Ascending aorta (tissue), 2 donors: Measurements from ENCODE around the gene SNX21. TPM values are rescaled to one million over a fixed set of nuclear protein-coding genes. Genes with fewer than 3 reads are reported as not detected.

Experiments
- DNase-seq, 2 donors: peaks; one replicate each; pipeline ENCODE4 v3.0.0-alpha.2; 2019; ENCODE audit warnings: low spot score in 2 of 2
- H3K27ac ChIP-seq, 2 donors: fragments of 200-600 bp; sonication (generic); one replicate each; pipeline ENCODE4 v1.5.1; 2016 to 2017; ENCODE audit warnings: mild to moderate bottlenecking in 1 of 2
- H3K27me3 ChIP-seq: fragments of 200-600 bp; sonication (generic); one replicate; pipeline ENCODE4 v1.5.1; 2017
- H3K36me3 ChIP-seq, 2 donors: fragments of 200-600 bp; sonication (generic); one replicate each; pipeline ENCODE4 v1.5.1; 2016
- H3K4me1 ChIP-seq, 2 donors: fragments of 200-600 bp; sonication (generic); one replicate each; pipeline ENCODE4 v1.5.1; 2016 to 2017; ENCODE audit warnings: mild to moderate bottlenecking in 1 of 2
- H3K4me3 ChIP-seq, 2 donors: fragments of 200-600 bp; sonication (generic); one replicate each; pipeline ENCODE4 v1.5.1; 2016 to 2017; ENCODE audit warnings: mild to moderate bottlenecking in 1 of 2
- H3K9me3 ChIP-seq, 2 donors: fragments of 200-600 bp; sonication (generic); one replicate each; pipeline ENCODE4 v1.5.1; 2016
- CTCF ChIP-seq, 3 experiments: fragments of 200-600 bp in 2 of 3; fragments of 450-650 bp in 1 of 3; sonication (generic) in 2 of 3; IDR thresholded peaks; one replicate each; pipeline ENCODE4 v1.5.1; 2016 to 2019; ENCODE audit warnings: antibody characterized with exemption in 3 of 3, mild to moderate bottlenecking in 1 of 3, moderate library complexity in 1 of 3
- intact Hi-C: fragments of 100-400 bp; cut with DNase I; formaldehyde crosslinking; loops from one replicate; pipeline ENCODE4 v1.15.1; 2023
- total RNA-seq: library from RNA; depleted of rRNA; stranded (reverse); fragments of >200 nt; gene quantifications from one replicate; pipeline ENCODE4 v1.1.0, GENCODE V29; 2016

SNX21 gene
- total RNA-seq, 1 donor from 2014 or later = 182 TPM

GRCh38 chr20:45852326-45852725 lies 18.7 kb downstream of the SNX21 start:
- H3K27ac ChIP-seq = no peak overlapping the region
- no peaks in the 10 kb centered on the region for H3K9me3 ChIP-seq
- no peak for DNase-seq
- peaks cover 3 to 19% of the 10 kb centered on the region in 2 donors for H3K4me1 ChIP-seq
- intact Hi-C loops = no loop called here
- H3K36me3 ChIP-seq = peaks cover 13 to 31% of the 10 kb centered on the region in 2 donors
- no peak for TF ChIP-seq CTCF (IDR thresholded peaks at IDR 0.05)
- no peaks in the 10 kb centered on the region for H3K27me3 ChIP-seq
- no peak overlapping the region for H3K4me3 ChIP-seq

GRCh38 chr20:45853484-45853883 lies 19.9 kb downstream of the SNX21 start:
- no peak for TF ChIP-seq CTCF (IDR thresholded peaks at IDR 0.05)
- Histone ChIP-seq H3K27ac (no peak overlapping the region), H3K4me1 (peaks cover 3 to 26% of the 10 kb centered on the region in 2 donors), H3K4me3 (no peak overlapping the region), H3K36me3 (peaks cover 7 to 24% of the 10 kb centered on the region in 2 donors), H3K9me3 (no peaks in the 10 kb centered on the region), H3K27me3 (no peaks in the 10 kb centered on the region)
- no peak for DNase-seq
- intact Hi-C loops = no loop called here

- H3K9me3 ChIP-seq = no peaks in the 10 kb centered on the region
- peak; percentile 96 to 99 for DNase-seq
- intact Hi-C loops = loop anchor here (1.0 to 2.0 kb wide), 7 partner anchors 22 to 115 kb away; partner anchors contain the start of genes CTSA, NEURL2, PCIF1 and UBE2C
- no peak for TF ChIP-seq CTCF (IDR thresholded peaks at IDR 0.05)
- peaks cover 3 to 29% of the 10 kb centered on the region in 2 donors for H3K4me1 ChIP-seq
- peak within 1 kb of the TSS; percentile 95 to 96 for H3K4me3 ChIP-seq
- no peaks in the 10 kb centered on the region for H3K27me3 ChIP-seq
- peaks cover 4 to 12% of the 10 kb centered on the region in 2 donors for H3K36me3 ChIP-seq
- peak within 1 kb of the TSS; percentile 62 to 75 for H3K27ac ChIP-seq
These were observed 23.7 kb downstream of the SNX21 start, which contains the start of the genes ACOT8 and ZSWIM3 for GRCh38 chr20:45857114-45857881. Gene ACOT8, minus strand, starts transcription at chr20:45857392. Its CDS starts 77 bp downstream, at chr20:45857315. Gene ZSWIM3, plus strand, starts transcription at chr20:45857614. Its CDS starts 212 bp downstream, at chr20:45857826.

GRCh38 chr20:45857882-45858216 lies 24.2 kb downstream of the SNX21 start:
- Histone ChIP-seq H3K27me3 (no peaks in the 10 kb centered on the region), H3K36me3 (peaks cover 0 to 11% of the 10 kb centered on the region in 2 donors), H3K4me1 (peaks cover 3 to 29% of the 10 kb centered on the region in 2 donors), H3K9me3 (no peaks in the 10 kb centered on the region), H3K4me3 (peak overlapping the region; percentile 95 to 96), H3K27ac (peak overlapping the region; percentile 42 to 66)
- intact Hi-C loops = loop anchor here (1.0 to 2.0 kb wide), 7 partner anchors 23 to 114 kb away; partner anchors contain the start of genes CTSA, NEURL2, PCIF1 and UBE2C
- no peak for DNase-seq
- TF ChIP-seq CTCF (IDR thresholded peaks at IDR 0.05) = no peak

- Histone ChIP-seq H3K27ac (no peak overlapping the region), H3K9me3 (no peaks in the 10 kb centered on the region), H3K4me1 (peaks cover 3 to 25% of the 10 kb centered on the region in 2 donors), H3K36me3 (peaks cover 0 to under 1% of the 10 kb centered on the region in 2 donors), H3K4me3 (no peak overlapping the region), H3K27me3 (no peaks in the 10 kb centered on the region)
- no peak for TF ChIP-seq CTCF (IDR thresholded peaks at IDR 0.05)
- intact Hi-C loops = no loop called here
- DNase-seq = no peak
These were observed 26.3 kb downstream of the SNX21 start for GRCh38 chr20:45859916-45860315.
